ENCODE results near the gene EPHA7.

The EPHA7 gene

DNA sequence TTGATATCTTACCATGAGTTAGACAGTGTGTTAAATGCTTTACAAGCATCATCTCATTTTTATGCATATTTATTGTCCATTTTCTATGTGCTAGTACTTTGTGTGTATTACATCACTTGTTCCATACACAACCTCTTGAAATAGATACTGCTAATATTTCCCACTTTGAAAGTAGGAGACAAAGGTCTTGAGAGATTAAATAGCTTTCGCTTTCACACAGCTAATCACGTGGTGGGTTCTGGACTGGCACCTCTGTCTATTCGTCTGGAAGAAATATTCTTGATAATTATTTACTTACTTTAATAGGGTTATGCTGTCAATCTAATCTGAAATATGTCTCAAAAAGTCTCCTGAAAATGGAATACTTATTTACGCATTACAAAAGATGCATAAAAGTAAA is 30.2 kb downstream of the EPHA7 start:
- Histone ChIP-seq H3K4me3 (ENCODE audit: low read depth, low read length) (no peak overlapping the region), H3K4me2 (ENCODE audit: low read length) (no peak overlapping the region), H3K4me1 (peaks cover 20% of the 10 kb centered on the region), H3K36me3 (ENCODE audit: control insufficient read depth, insufficient read depth, low read length) (no peaks in the 10 kb centered on the region), H3K27me3 (ENCODE audit: control insufficient read depth, insufficient read depth, low read length) (no peaks in the 10 kb centered on the region), H3K79me2 (peaks cover 38% of the 10 kb centered on the region), H3K27ac (peak overlapping the region; percentile 16), H2AFZ (no peak overlapping the region), H3K9ac (no peak overlapping the region), H3K9me3 (ENCODE audit: control insufficient read depth, low read length) (no peaks in the 10 kb centered on the region)
- TF ChIP-seq, protein P1, sequence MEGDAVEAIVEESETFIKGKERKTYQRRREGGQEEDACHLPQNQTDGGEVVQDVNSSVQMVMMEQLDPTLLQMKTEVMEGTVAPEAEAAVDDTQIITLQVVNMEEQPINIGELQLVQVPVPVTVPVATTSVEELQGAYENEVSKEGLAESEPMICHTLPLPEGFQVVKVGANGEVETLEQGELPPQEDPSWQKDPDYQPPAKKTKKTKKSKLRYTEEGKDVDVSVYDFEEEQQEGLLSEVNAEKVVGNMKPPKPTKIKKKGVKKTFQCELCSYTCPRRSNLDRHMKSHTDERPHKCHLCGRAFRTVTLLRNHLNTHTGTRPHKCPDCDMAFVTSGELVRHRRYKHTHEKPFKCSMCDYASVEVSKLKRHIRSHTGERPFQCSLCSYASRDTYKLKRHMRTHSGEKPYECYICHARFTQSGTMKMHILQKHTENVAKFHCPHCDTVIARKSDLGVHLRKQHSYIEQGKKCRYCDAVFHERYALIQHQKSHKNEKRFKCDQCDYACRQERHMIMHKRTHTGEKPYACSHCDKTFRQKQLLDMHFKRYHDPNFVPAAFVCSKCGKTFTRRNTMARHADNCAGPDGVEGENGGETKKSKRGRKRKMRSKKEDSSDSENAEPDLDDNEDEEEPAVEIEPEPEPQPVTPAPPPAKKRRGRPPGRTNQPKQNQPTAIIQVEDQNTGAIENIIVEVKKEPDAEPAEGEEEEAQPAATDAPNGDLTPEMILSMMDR (IDR thresholded peaks at IDR 0.05): no peak

DNA sequence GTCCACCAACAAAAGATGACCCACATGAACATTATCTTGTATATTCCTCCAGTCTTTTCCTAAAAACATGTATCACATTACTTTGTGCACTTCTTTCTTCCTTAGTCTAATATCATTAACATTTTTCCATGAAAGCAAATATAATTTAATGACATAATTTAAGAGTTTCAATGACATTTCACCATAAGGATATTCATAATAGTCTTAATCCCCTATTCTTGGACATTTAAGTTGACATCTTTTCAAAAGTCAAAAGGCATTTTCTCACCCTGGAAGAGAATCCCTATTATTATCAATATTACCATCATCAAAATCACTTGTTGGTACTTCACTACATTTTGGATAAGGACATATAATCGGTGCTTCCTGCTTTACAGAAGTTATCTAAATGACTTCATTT is 31.3 kb downstream of the EPHA7 start:
- H3K27ac ChIP-seq: no peak overlapping the region
- H3K36me3 ChIP-seq (ENCODE audit: control insufficient read depth, insufficient read depth, low read length): no peaks in the 10 kb centered on the region
- no peak overlapping the region for H3K4me3 ChIP-seq (ENCODE audit: low read depth, low read length)
- TF ChIP-seq, protein P1 (IDR thresholded peaks at IDR 0.05): no peak
- no peaks in the 10 kb centered on the region for H3K27me3 ChIP-seq (ENCODE audit: control insufficient read depth, insufficient read depth, low read length)
- no peaks in the 10 kb centered on the region for H3K9me3 ChIP-seq (ENCODE audit: control insufficient read depth, low read length)
- no peak overlapping the region for H3K9ac ChIP-seq
- H2AFZ ChIP-seq: no peak overlapping the region
- peaks cover 41% of the 10 kb centered on the region for H3K79me2 ChIP-seq
- peaks cover 20% of the 10 kb centered on the region for H3K4me1 ChIP-seq
- no peak overlapping the region for H3K4me2 ChIP-seq (ENCODE audit: low read length)

DNA sequence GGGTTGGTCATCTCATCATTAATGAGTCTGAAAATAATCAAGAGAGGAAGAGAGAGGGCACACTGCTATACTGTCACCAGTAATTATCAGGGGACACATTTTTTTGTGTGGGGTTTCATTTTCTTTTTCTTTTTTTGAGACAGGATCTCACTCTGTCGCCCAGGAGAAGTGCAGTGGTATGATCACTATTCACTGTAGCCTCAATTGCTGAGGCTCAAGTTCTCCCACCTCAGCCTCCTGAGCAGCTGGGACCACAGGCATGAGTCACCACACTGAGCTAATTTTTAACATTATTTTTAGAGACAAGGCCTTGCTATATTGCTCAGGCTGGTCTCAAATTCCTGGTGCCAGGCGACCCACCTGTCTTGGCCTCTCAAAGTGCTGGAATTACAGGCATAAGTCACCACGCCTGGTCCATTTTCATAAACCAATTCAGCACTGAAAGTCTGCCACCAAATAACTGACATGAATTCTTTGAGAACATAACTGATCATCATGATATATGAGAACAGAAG is 43.3 kb downstream of the EPHA7 start:
- H3K79me2 ChIP-seq: peaks cover 22% of the 10 kb centered on the region
- no peak overlapping the region for H3K9ac ChIP-seq
- no peaks in the 10 kb centered on the region for H3K36me3 ChIP-seq (ENCODE audit: control insufficient read depth, insufficient read depth, low read length)
- H3K4me3 ChIP-seq (ENCODE audit: low read depth, low read length): no peak overlapping the region
- peaks cover 16% of the 10 kb centered on the region for H3K4me1 ChIP-seq
- TF ChIP-seq, protein P1 (IDR thresholded peaks at IDR 0.05): no peak
- H3K4me2 ChIP-seq (ENCODE audit: low read length): no peak overlapping the region
- H3K27ac ChIP-seq: no peak overlapping the region
- H3K9me3 ChIP-seq (ENCODE audit: control insufficient read depth, low read length): no peaks in the 10 kb centered on the region
- no peak overlapping the region for H2AFZ ChIP-seq
- H3K27me3 ChIP-seq (ENCODE audit: control insufficient read depth, insufficient read depth, low read length): no peaks in the 10 kb centered on the region

DNA sequence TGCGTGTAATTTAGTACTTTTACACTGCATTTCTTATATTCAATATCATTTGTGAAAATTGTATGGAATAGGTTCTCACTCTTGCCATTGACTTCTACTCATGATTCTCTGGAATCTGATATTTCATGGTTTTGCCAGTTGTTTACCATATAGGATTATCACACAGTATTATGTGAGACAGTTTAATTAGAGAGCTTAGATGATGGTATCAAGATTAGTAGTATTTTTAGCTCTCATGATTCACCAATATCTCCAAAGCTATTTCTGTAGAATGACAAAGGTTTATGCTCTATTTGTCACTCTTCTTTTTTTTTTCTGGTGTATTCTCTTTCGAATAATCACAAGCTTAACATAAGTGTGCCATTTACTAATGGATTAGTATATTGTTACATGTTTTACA is 45.9 kb downstream of the EPHA7 start:
- H3K4me2 ChIP-seq (ENCODE audit: low read length): no peak overlapping the region

DNA sequence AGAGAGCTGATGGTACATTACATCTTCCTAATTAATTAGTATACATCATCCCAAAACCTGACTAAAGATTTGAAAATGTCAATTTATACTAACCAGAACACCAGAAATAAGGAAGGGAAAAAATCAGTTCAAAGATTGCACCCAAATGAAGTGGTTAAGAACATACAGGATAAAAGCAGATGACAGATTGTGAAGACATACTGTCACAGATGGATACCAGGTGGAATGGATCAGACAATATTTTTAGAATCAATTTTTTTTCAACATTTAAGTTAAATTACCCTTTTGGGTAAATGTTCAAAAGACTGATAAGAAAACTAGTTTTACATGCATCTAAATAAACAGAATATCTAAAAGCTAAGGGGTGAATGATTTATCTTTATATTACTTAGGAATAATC is 47.6 kb downstream of the EPHA7 start:
- Histone ChIP-seq H3K4me2 (ENCODE audit: low read length) (no peak overlapping the region), H3K27ac (no peak overlapping the region), H3K36me3 (ENCODE audit: control insufficient read depth, insufficient read depth, low read length) (no peaks in the 10 kb centered on the region), H3K27me3 (ENCODE audit: control insufficient read depth, insufficient read depth, low read length) (no peaks in the 10 kb centered on the region), H2AFZ (no peak overlapping the region), H3K79me2 (peaks cover 14% of the 10 kb centered on the region), H3K4me1 (peaks cover 23% of the 10 kb centered on the region), H3K9me3 (ENCODE audit: control insufficient read depth, low read length) (no peaks in the 10 kb centered on the region), H3K4me3 (ENCODE audit: low read depth, low read length) (no peak overlapping the region), H3K9ac (no peak overlapping the region)
- TF ChIP-seq, protein P1 (IDR thresholded peaks at IDR 0.05): no peak

More for the DNA sequence above, 45.9 kb downstream of the EPHA7 start:
- Histone ChIP-seq H3K27ac (no peak overlapping the region), H3K9ac (no peak overlapping the region), H3K36me3 (ENCODE audit: control insufficient read depth, insufficient read depth, low read length) (no peaks in the 10 kb centered on the region), H2AFZ (no peak overlapping the region), H3K27me3 (ENCODE audit: control insufficient read depth, insufficient read depth, low read length) (no peaks in the 10 kb centered on the region), H3K79me2 (peaks cover 25% of the 10 kb centered on the region), H3K9me3 (ENCODE audit: control insufficient read depth, low read length) (no peaks in the 10 kb centered on the region), H3K4me3 (ENCODE audit: low read depth, low read length) (no peak overlapping the region), H3K4me1 (peaks cover 17% of the 10 kb centered on the region)
- TF ChIP-seq, protein P1 (IDR thresholded peaks at IDR 0.05): no peak

Measured in parathyroid adenoma (tissue), 2 donors.